Measurements from ENCODE around the gene CARD6.

GRCh38 chr5:40798012-40798800 lies 43.0 kb upstream of the CARD6 start, which contains the start of gene PRKAA1:
- TF ChIP-seq CTCF (IDR thresholded peaks at IDR 0.05) (peak; percentile 57 to 90 (median 78)), POLR2A (IDR thresholded peaks at IDR 0.05) (peak in 1 of 2 donors; percentile 27)
